CD14-positive monocyte (primary cell): ENCODE results near the gene ENKUR. TPM values are rescaled to one million over a fixed set of nuclear protein-coding genes. Genes with fewer than 3 reads are reported as not detected.

Experiments
- DNase-seq, 3 donors: peaks; one replicate each; pipeline ENCODE4 v3.0.0-alpha.2; 2011 to 2022
- H2AFZ ChIP-seq: 2 replicates; pipeline ENCODE4 v1.6.0; 2012; ENCODE audit warnings: mild to moderate bottlenecking, low read depth, low read length, inconsistent platforms; ENCODE audit not compliant: insufficient read depth, poor library complexity, severe bottlenecking
- H3K27ac ChIP-seq, 2 donors: 1 replicate in 1 of 2; 2 replicates in 1 of 2; pipeline ENCODE4 v1.5.1; 2012 to 2013; ENCODE audit warnings: low read length in 2 of 2, control low read depth in 1 of 2, inconsistent platforms in 1 of 2, low read depth in 1 of 2, mild to moderate bottlenecking in 1 of 2
- H3K27me3 ChIP-seq, 2 donors: one replicate each; pipeline versions ENCODE4 v1.6.0 to v1.6.1; 2011 to 2013; ENCODE audit warnings: low read length in 2 of 2; ENCODE audit not compliant: control insufficient read depth in 2 of 2, insufficient read depth in 2 of 2
- H3K36me3 ChIP-seq, 2 donors: replicated peaks in 1 of 2; 1 replicate in 1 of 2; 2 replicates in 1 of 2; pipeline versions ENCODE4 v1.5.1 to v1.6.1; 2012 to 2013; ENCODE audit warnings: low read length in 2 of 2, control low read depth in 1 of 2, inconsistent platforms in 1 of 2, mild to moderate bottlenecking in 1 of 2; ENCODE audit not compliant: insufficient read depth in 2 of 2, control insufficient read depth in 1 of 2
- H3K4me1 ChIP-seq, 2 donors: 1 replicate in 1 of 2; 2 replicates in 1 of 2; pipeline versions ENCODE4 v1.5.1 to v1.6.1; 2012 to 2013; ENCODE audit warnings: low read length in 2 of 2, control low read depth in 1 of 2, inconsistent platforms in 1 of 2, mild to moderate bottlenecking in 1 of 2, moderate library complexity in 1 of 2; ENCODE audit not compliant: insufficient read depth in 2 of 2, control insufficient read depth in 1 of 2
- H3K4me2 ChIP-seq: replicated peaks from 2 replicates; pipeline ENCODE3; 2012; ENCODE audit warnings: low read length, moderate library complexity, mild to moderate bottlenecking; ENCODE audit not compliant: poor library complexity, severe bottlenecking; ENCODE audit errors: extremely low read depth
- H3K4me3 ChIP-seq, 3 experiments: fragments of 200-600 bp in 1 of 3; sonication (generic) in 1 of 3; replicated peaks in 1 of 3; 1 replicate in 2 of 3; 2 replicates in 1 of 3; pipeline ENCODE4 v1.5.1; 2011 to 2013; ENCODE audit warnings: low read length in 3 of 3, mild to moderate bottlenecking in 3 of 3, control low read depth in 2 of 3, low read depth in 2 of 3, inconsistent platforms in 1 of 3, moderate library complexity in 1 of 3
- H3K79me2 ChIP-seq: 2 replicates; pipeline ENCODE4 v1.6.0; 2012; ENCODE audit warnings: mild to moderate bottlenecking, control low read depth, inconsistent platforms, low read length, moderate library complexity; ENCODE audit not compliant: insufficient read depth
- H3K9ac ChIP-seq: 2 replicates; pipeline ENCODE4 v1.6.0; 2017; ENCODE audit warnings: low read length, mild to moderate bottlenecking; ENCODE audit not compliant: insufficient read depth, poor library complexity, severe bottlenecking
- H3K9me3 ChIP-seq, 2 donors: replicated peaks in 1 of 2; 1 replicate in 1 of 2; 2 replicates in 1 of 2; pipeline versions ENCODE4 v1.5.1 to v1.6.1; 2012 to 2013; ENCODE audit warnings: low read length in 2 of 2, control low read depth in 1 of 2; ENCODE audit not compliant: control insufficient read depth in 1 of 2, insufficient read depth in 1 of 2
- H4K20me1 ChIP-seq: 2 replicates; pipeline ENCODE4 v1.6.0; 2012; ENCODE audit warnings: mild to moderate bottlenecking, low read length, control low read depth, moderate library complexity; ENCODE audit not compliant: insufficient read depth
- H3K27ac Mint-ChIP-seq, 7 donors: one replicate each; pipeline ENCODE4 v1.8.0; 2020; ENCODE audit warnings: mild to moderate bottlenecking in 7 of 7, mixed read lengths in 7 of 7, moderate library complexity in 6 of 7, inconsistent platforms in 2 of 7
- H3K27me3 Mint-ChIP-seq, 3 donors: one replicate each; pipeline ENCODE4 v1.8.0; 2021 to 2022; ENCODE audit warnings: low read depth in 3 of 3, mild to moderate bottlenecking in 3 of 3, mixed read lengths in 3 of 3, moderate library complexity in 3 of 3, inconsistent platforms in 1 of 3
- H3K36me3 Mint-ChIP-seq, 2 donors: one replicate each; pipeline ENCODE4 v1.8.0; 2020; ENCODE audit warnings: mixed read lengths in 2 of 2, inconsistent platforms in 1 of 2, mild to moderate bottlenecking in 1 of 2
- H3K4me1 Mint-ChIP-seq: one replicate; pipeline ENCODE4 v1.8.0; 2020; ENCODE audit warnings: mild to moderate bottlenecking, mixed read lengths
- H3K4me3 Mint-ChIP-seq, 2 donors: one replicate each; pipeline ENCODE4 v1.8.0; 2020; ENCODE audit warnings: mild to moderate bottlenecking in 2 of 2, mixed read lengths in 2 of 2, moderate library complexity in 1 of 2
- H3K9me3 Mint-ChIP-seq, 7 donors: one replicate each; pipeline ENCODE4 v1.8.0; 2020 to 2022; ENCODE audit warnings: mixed read lengths in 7 of 7, mild to moderate bottlenecking in 6 of 7, moderate library complexity in 6 of 7, inconsistent platforms in 2 of 7
- WGBS: methylation state at CpG from one replicate; pipeline ENCODE4 v1.1.5; 2013; ENCODE audit warnings: missing lambda C conversion rate; ENCODE audit not compliant: insufficient coverage; 5-methylcytosine and 5-hydroxymethylcytosine counted together
- intact Hi-C, 2 donors: fragments of 100-400 bp; cut with micrococcal nuclease; formaldehyde crosslinking; loops; one replicate each; pipeline versions ENCODE4 v1.15.0 to v1.15.1; 2023
- polyA plus RNA-seq, 3 donors: library from polyadenylated mRNA; depleted of rRNA in 1 of 3; unstranded in 2 of 3; stranded (reverse) in 1 of 3; fragments of 300-500 nt in 2 of 3; fragments of >200 nt in 1 of 3; fragmentation: Illumina TruSeq in 2 of 3; gene quantifications; 1 replicate in 2 of 3; 2 replicates in 1 of 3; pipeline ENCODE4 v1.2.3, GENCODE V29; 2012 to 2021
- TF ChIP-seq, protein P1 (sequence below): fragments of 200-600 bp; IDR thresholded peaks from one replicate; pipeline ENCODE4 v1.8.0; 2022; ENCODE audit warnings: antibody characterized with exemption, mild to moderate bottlenecking

ENKUR gene
- polyA plus RNA-seq, 3 donors = 0.16 TPM; not detected in 2

DNA sequence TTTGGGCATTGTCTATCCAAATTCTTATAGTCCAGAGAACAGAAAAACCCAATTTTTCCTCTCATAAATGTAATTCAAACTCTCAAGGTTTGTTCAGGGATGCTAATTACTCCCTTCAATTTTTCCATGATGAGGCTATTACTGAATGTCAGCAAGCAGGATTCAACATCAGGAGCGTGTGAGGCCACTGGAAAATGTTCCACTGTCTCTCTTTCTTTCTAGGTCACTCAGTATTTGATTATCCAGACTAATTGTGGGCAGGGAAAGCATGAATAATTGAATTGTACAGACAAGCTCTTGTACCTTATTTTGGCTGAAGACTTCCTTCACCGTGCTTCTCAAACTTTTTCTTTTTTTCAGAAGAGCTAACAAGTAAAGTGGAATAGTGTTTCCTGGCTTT lies 31.1 kb upstream of the ENKUR start:
- no peaks in the 10 kb centered on the region for H4K20me1 ChIP-seq
- H3K27ac ChIP-seq = no peak overlapping the region
- no CpG with 5 or more reads among the region's 2 CpGs for WGBS
- H3K27me3 Mint-ChIP-seq = peaks cover 0 to 6% (median 1%) of the 10 kb centered on the region in 3 donors
- intact Hi-C loops = no loop called here
- H3K4me2 ChIP-seq = no peak overlapping the region
- H3K27me3 ChIP-seq = peaks cover 0 to 3% of the 10 kb centered on the region in 2 donors
- TF ChIP-seq, protein P1, sequence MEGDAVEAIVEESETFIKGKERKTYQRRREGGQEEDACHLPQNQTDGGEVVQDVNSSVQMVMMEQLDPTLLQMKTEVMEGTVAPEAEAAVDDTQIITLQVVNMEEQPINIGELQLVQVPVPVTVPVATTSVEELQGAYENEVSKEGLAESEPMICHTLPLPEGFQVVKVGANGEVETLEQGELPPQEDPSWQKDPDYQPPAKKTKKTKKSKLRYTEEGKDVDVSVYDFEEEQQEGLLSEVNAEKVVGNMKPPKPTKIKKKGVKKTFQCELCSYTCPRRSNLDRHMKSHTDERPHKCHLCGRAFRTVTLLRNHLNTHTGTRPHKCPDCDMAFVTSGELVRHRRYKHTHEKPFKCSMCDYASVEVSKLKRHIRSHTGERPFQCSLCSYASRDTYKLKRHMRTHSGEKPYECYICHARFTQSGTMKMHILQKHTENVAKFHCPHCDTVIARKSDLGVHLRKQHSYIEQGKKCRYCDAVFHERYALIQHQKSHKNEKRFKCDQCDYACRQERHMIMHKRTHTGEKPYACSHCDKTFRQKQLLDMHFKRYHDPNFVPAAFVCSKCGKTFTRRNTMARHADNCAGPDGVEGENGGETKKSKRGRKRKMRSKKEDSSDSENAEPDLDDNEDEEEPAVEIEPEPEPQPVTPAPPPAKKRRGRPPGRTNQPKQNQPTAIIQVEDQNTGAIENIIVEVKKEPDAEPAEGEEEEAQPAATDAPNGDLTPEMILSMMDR = no peak
- H3K4me3 ChIP-seq = no peak overlapping the region
- H2AFZ ChIP-seq = no peak overlapping the region
- no peaks in the 10 kb centered on the region for H3K79me2 ChIP-seq
- H3K36me3 ChIP-seq = no peaks in the 10 kb centered on the region
- H3K4me1 ChIP-seq = no peaks in the 10 kb centered on the region
- H3K27ac Mint-ChIP-seq = no peak overlapping the region
- H3K9me3 Mint-ChIP-seq = peaks cover 0 to 5% (median 2%) of the 10 kb centered on the region in 7 donors
- H3K4me1 Mint-ChIP-seq = no peaks in the 10 kb centered on the region
- no peak overlapping the region for H3K4me3 Mint-ChIP-seq
- DNase-seq = no peak
- no peak overlapping the region for H3K9ac ChIP-seq
- H3K36me3 Mint-ChIP-seq = no peaks in the 10 kb centered on the region
- H3K9me3 ChIP-seq = no peaks in the 10 kb centered on the region

DNA sequence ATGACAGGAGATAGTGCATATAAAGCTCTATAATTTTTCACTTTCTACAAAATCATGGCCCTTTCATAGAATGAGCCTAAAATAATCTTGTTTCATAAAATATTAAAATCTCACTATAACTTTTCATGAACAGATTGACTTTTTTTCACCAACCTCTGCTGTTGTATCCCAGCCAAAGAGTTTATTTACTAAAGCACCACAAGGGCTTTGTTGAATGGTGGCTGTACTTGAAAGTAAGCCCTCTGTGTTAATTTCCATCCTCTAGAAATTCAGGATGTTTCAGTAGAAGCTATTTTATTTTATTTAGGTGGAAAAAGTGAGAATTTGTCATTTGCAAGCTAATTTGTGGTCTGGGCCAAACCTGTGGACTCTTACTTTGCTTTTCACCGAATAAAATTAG lies 30.7 kb upstream of the ENKUR start:
- Histone ChIP-seq H3K9ac (no peak overlapping the region), H3K4me2 (no peak overlapping the region), H3K36me3 (no peaks in the 10 kb centered on the region), H4K20me1 (no peaks in the 10 kb centered on the region), H3K79me2 (no peaks in the 10 kb centered on the region), H3K9me3 (no peaks in the 10 kb centered on the region), H3K27me3 (peaks cover 0 to 3% of the 10 kb centered on the region in 2 donors), H2AFZ (no peak overlapping the region), H3K4me1 (no peaks in the 10 kb centered on the region), H3K4me3 (no peak overlapping the region), H3K27ac (no peak overlapping the region)
- no peak overlapping the region for H3K4me3 Mint-ChIP-seq
- no peaks in the 10 kb centered on the region for H3K36me3 Mint-ChIP-seq
- no peak overlapping the region for H3K27ac Mint-ChIP-seq
- no peak for DNase-seq
- WGBS = 88% methylated on average over 1 of the region's 1 CpG
- no peaks in the 10 kb centered on the region for H3K4me1 Mint-ChIP-seq
- TF ChIP-seq, protein P1 = no peak
- peaks cover 0 to 6% (median 1%) of the 10 kb centered on the region in 3 donors for H3K27me3 Mint-ChIP-seq
- intact Hi-C loops = no loop called here
- peaks cover 0 to 5% (median 2%) of the 10 kb centered on the region in 7 donors for H3K9me3 Mint-ChIP-seq
